Measurements from ENCODE around the gene HINT2. TPM values are rescaled to one million over a fixed set of nuclear protein-coding genes. Genes with fewer than 3 reads are reported as not detected.

Gene HINT2
- total and polyA plus RNA-seq, 4 donors, result 19.9 to 112 (median 58.8) TPM

DNA sequence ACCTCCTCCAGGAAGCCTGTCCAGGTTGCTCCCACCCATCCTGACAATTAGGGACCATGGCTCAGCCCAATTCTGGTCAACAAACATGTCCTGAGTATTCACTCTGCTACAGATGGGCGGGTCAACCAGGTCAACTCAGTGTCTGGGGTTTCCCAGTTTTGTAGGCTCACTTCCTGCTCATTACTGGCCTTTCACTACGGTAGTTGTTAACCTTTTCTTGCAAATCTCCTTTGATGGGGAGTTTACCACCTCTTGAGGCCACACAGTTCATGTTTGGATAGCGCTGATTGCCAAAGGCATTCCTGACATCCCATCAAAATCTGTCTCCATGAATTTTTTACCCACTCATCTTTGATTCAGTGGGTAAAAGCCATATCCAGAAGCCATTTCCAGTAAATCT is 28.0 kb upstream of the HINT2 start:
- Histone ChIP-seq H3K4me3 (no peak overlapping the region), H3K9ac (ENCODE audit: insufficient read depth in 1 of 2, low read length in 2 of 2) (no peak overlapping the region), H3K27ac (ENCODE audit: low read depth in 1 of 2, low read length in 1 of 2) (no peak overlapping the region), H3K4me1 (ENCODE audit: control insufficient read depth in 5 of 5, insufficient read depth in 5 of 5, low read length in 5 of 5) (peaks cover 6 to 21% (median 16%) of the 10 kb centered on the region in 5 donors), H3K27me3 (ENCODE audit: control insufficient read depth in 3 of 3, insufficient read depth in 3 of 3, low read length in 2 of 3) (no peaks in the 10 kb centered on the region), H3K9me3 (ENCODE audit: control insufficient read depth in 4 of 4, insufficient read depth in 3 of 4, low read length in 3 of 4) (no peaks in the 10 kb centered on the region), H3K36me3 (ENCODE audit: control insufficient read depth in 4 of 4, insufficient read depth in 4 of 4, low read length in 4 of 4) (peaks cover 0 to 14% (median 7%) of the 10 kb centered on the region in 4 donors)
- TF ChIP-seq, protein P1, sequence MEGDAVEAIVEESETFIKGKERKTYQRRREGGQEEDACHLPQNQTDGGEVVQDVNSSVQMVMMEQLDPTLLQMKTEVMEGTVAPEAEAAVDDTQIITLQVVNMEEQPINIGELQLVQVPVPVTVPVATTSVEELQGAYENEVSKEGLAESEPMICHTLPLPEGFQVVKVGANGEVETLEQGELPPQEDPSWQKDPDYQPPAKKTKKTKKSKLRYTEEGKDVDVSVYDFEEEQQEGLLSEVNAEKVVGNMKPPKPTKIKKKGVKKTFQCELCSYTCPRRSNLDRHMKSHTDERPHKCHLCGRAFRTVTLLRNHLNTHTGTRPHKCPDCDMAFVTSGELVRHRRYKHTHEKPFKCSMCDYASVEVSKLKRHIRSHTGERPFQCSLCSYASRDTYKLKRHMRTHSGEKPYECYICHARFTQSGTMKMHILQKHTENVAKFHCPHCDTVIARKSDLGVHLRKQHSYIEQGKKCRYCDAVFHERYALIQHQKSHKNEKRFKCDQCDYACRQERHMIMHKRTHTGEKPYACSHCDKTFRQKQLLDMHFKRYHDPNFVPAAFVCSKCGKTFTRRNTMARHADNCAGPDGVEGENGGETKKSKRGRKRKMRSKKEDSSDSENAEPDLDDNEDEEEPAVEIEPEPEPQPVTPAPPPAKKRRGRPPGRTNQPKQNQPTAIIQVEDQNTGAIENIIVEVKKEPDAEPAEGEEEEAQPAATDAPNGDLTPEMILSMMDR (IDR thresholded peaks at IDR 0.05; ENCODE audit: control extremely low read depth, extremely low read depth), result no peak
- DNase-seq, result no peak
- ATAC-seq (ENCODE audit: insufficient read depth, low FRiP score), result no peak
- WGBS, 2 donors, result 66 to 73% methylated on average over 3 of the region's 3 CpGs

GRCh38 chr9:35842020-35842745 is 27.3 kb upstream of the HINT2 start:
- TF ChIP-seq, protein P1 (IDR thresholded peaks at IDR 0.05; ENCODE audit: control extremely low read depth, extremely low read depth), result no peak
- peaks cover 6 to 21% (median 16%) of the 10 kb centered on the region in 5 donors for H3K4me1 ChIP-seq (ENCODE audit: control insufficient read depth in 5 of 5, insufficient read depth in 5 of 5, low read length in 5 of 5)
- no peak overlapping the region for H3K9ac ChIP-seq (ENCODE audit: insufficient read depth in 1 of 2, low read length in 2 of 2)
- no peaks in the 10 kb centered on the region for H3K27me3 ChIP-seq (ENCODE audit: control insufficient read depth in 3 of 3, insufficient read depth in 3 of 3, low read length in 2 of 3)
- peaks cover 0 to 11% (median 5%) of the 10 kb centered on the region in 4 donors for H3K36me3 ChIP-seq (ENCODE audit: control insufficient read depth in 4 of 4, insufficient read depth in 4 of 4, low read length in 4 of 4)
- H3K27ac ChIP-seq (ENCODE audit: low read depth in 1 of 2, low read length in 1 of 2), result no peak overlapping the region
- H3K4me3 ChIP-seq, result no peak overlapping the region
- DNase-seq (no peak), ATAC-seq (ENCODE audit: insufficient read depth, low FRiP score) (no peak)
- 93 to 94% methylated on average over 17 of the region's 17 CpGs for WGBS, 2 donors
- no peaks in the 10 kb centered on the region for H3K9me3 ChIP-seq (ENCODE audit: control insufficient read depth in 4 of 4, insufficient read depth in 3 of 4, low read length in 3 of 4)

- DNase-seq (no peak), ATAC-seq (ENCODE audit: insufficient read depth, low FRiP score) (no peak)
- TF ChIP-seq, protein P1 (IDR thresholded peaks at IDR 0.05; ENCODE audit: control extremely low read depth, extremely low read depth), result no peak
- H3K4me3 ChIP-seq, result no peak overlapping the region
- H3K36me3 ChIP-seq (ENCODE audit: control insufficient read depth in 4 of 4, insufficient read depth in 4 of 4, low read length in 4 of 4), result peaks cover 0 to 5% (median 3%) of the 10 kb centered on the region in 4 donors
- no peaks in the 10 kb centered on the region for H3K27me3 ChIP-seq (ENCODE audit: control insufficient read depth in 3 of 3, insufficient read depth in 3 of 3, low read length in 2 of 3)
- H3K9me3 ChIP-seq (ENCODE audit: control insufficient read depth in 4 of 4, insufficient read depth in 3 of 4, low read length in 3 of 4), result no peaks in the 10 kb centered on the region
- H3K9ac ChIP-seq (ENCODE audit: insufficient read depth in 1 of 2, low read length in 2 of 2), result no peak overlapping the region
- peaks cover 6 to 21% (median 16%) of the 10 kb centered on the region in 5 donors for H3K4me1 ChIP-seq (ENCODE audit: control insufficient read depth in 5 of 5, insufficient read depth in 5 of 5, low read length in 5 of 5)
- no peak overlapping the region for H3K27ac ChIP-seq (ENCODE audit: low read depth in 1 of 2, low read length in 1 of 2)
- WGBS, 2 donors, result 83 to 93% methylated on average over 5 of the region's 5 CpGs
Measured at GRCh38 chr9:35841645-35841900, 26.7 kb upstream of the HINT2 start.
